Fibroblast of pulmonary artery (primary cell): ENCODE data around the gene SVBP.

ENCODE experiments used
- DNase-seq: peaks from one replicate; pipeline ENCODE4 v3.0.0-alpha.2; 2010; ENCODE audit warnings: low read depth
- H3K4me3 ChIP-seq: replicated peaks from 2 replicates; pipeline ENCODE4 v1.5.1; 2011; ENCODE audit warnings: low read depth, mild to moderate bottlenecking, control low read depth, low read length, moderate library complexity
- CTCF ChIP-seq: IDR thresholded peaks from 2 replicates; pipeline ENCODE4 v1.5.1; 2011; ENCODE audit warnings: mild to moderate bottlenecking, control low read depth, low read length, inconsistent platforms; ENCODE audit errors: missing control alignments

Gene SVBP

GRCh38 chr1:42847111-42847595 lies 30.0 kb upstream of the SVBP start:
- H3K4me3 ChIP-seq: peak overlapping the region; percentile 94
- no peak for DNase-seq
- TF ChIP-seq CTCF: no peak

- H3K4me3 ChIP-seq: peak within 1 kb of the TSS; percentile 94
- peak; percentile 98 for DNase-seq
- TF ChIP-seq CTCF: peak; percentile 48
Observed at GRCh38 chr1:42846257-42847110, 29.3 kb upstream of the SVBP start, which contains the start of gene ZNF691. Gene ZNF691 (plus strand): TSS chr1:42846613. CDS start chr1:42849659, 3,046 bp downstream.

- peak overlapping the region; percentile 94 for H3K4me3 ChIP-seq
- no peak for TF ChIP-seq CTCF
- no peak for DNase-seq
Observed at GRCh38 chr1:42845866-42846256, 28.7 kb upstream of the SVBP start.

- no peak for TF ChIP-seq CTCF
- no peak for DNase-seq
- no peak overlapping the region for H3K4me3 ChIP-seq
Observed at GRCh38 chr1:42845193-42845592, 28.0 kb upstream of the SVBP start.

- H3K4me3 ChIP-seq: no peak overlapping the region
- TF ChIP-seq CTCF: no peak
- DNase-seq: peak; percentile 14
Observed at GRCh38 chr1:42844592-42845140, 27.5 kb upstream of the SVBP start.

- no peak for TF ChIP-seq CTCF
- no peak for DNase-seq
- no peak overlapping the region for H3K4me3 ChIP-seq
Observed at GRCh38 chr1:42841440-42842147, 24.4 kb upstream of the SVBP start.
